GM23338 (cell line): Measurements from ENCODE around the gene LAD1. TPM values are rescaled to one million over a fixed set of nuclear protein-coding genes. Genes with fewer than 3 reads are reported as not detected.

Experiments
- ATAC-seq: fragments of 200-7000 bp; cut with Tn5 transposase; 3 replicates; pipeline ENCODE4 v1.9.1; 2020
- DNase-seq: peaks from one replicate; pipeline ENCODE4 v3.0.0-alpha.2; 2015; ENCODE audit warnings: low spot score
- H2AFZ ChIP-seq: fragments of 200-600 bp; sonication (generic); 2 replicates; pipeline ENCODE4 v1.8.0; 2016; ENCODE audit warnings: antibody characterized with exemption, mild to moderate bottlenecking, moderate library complexity
- H3F3A ChIP-seq: fragments of 200-600 bp; sonication (generic); replicated peaks from 2 replicates; pipeline ENCODE4 v1.8.0; 2017; ENCODE audit warnings: antibody characterized with exemption, mixed run types, low read depth
- H3K27ac ChIP-seq: fragments of 200-600 bp; sonication (generic); 2 replicates; pipeline ENCODE4 v1.6.1; 2016; ENCODE audit warnings: low read depth
- H3K27me3 ChIP-seq: fragments of 200-600 bp; sonication (generic); 2 replicates; pipeline ENCODE4 v1.8.0; 2016; ENCODE audit warnings: mild to moderate bottlenecking, mixed run types, moderate library complexity; ENCODE audit not compliant: insufficient read depth
- H3K36me3 ChIP-seq: fragments of 200-600 bp; sonication (generic); 2 replicates; pipeline ENCODE4 v1.8.0; 2016; ENCODE audit warnings: mild to moderate bottlenecking; ENCODE audit not compliant: insufficient read depth
- H3K4me1 ChIP-seq: fragments of 200-600 bp; sonication (generic); 2 replicates; pipeline ENCODE4 v1.8.0; 2016; ENCODE audit warnings: mild to moderate bottlenecking, moderate library complexity; ENCODE audit not compliant: insufficient read depth
- H3K4me2 ChIP-seq: fragments of 200-600 bp; sonication (generic); 2 replicates; pipeline ENCODE4 v1.7.1; 2017; ENCODE audit warnings: mixed run types
- H3K4me3 ChIP-seq: fragments of 200-600 bp; sonication (generic); 2 replicates; pipeline ENCODE4 v1.6.1; 2016; ENCODE audit warnings: mixed run types
- H3K79me2 ChIP-seq: fragments of 200-600 bp; sonication (generic); replicated peaks from 2 replicates; pipeline ENCODE4 v1.8.0; 2017; ENCODE audit warnings: mild to moderate bottlenecking; ENCODE audit not compliant: insufficient read depth
- H3K9me2 ChIP-seq: fragments of 200-600 bp; sonication (generic); 2 replicates; pipeline ENCODE4 v1.8.0; 2017; ENCODE audit not compliant: insufficient read depth
- H4K20me1 ChIP-seq: fragments of 200-600 bp; sonication (generic); replicated peaks from 2 replicates; pipeline ENCODE4 v1.8.0; 2017; ENCODE audit warnings: mild to moderate bottlenecking; ENCODE audit not compliant: insufficient read depth
- H3K27ac Mint-ChIP-seq: 2 replicates; pipeline ENCODE4 v1.8.0; 2020; ENCODE audit warnings: inconsistent platforms, mild to moderate bottlenecking, moderate library complexity, mixed read lengths
- H3K27me3 Mint-ChIP-seq: 3 replicates; pipeline ENCODE4 v1.8.0; 2022; ENCODE audit warnings: low read depth, mild to moderate bottlenecking, moderate library complexity, mixed read lengths, inconsistent platforms; ENCODE audit not compliant: insufficient read depth, poor library complexity
- H3K36me3 Mint-ChIP-seq: 3 replicates; pipeline ENCODE4 v1.8.0; 2021; ENCODE audit warnings: low read depth, mild to moderate bottlenecking, inconsistent platforms, moderate library complexity, mixed read lengths
- H3K4me1 Mint-ChIP-seq: 3 replicates; pipeline ENCODE4 v1.8.0; 2020; ENCODE audit warnings: mild to moderate bottlenecking, inconsistent platforms, mixed read lengths
- H3K4me3 Mint-ChIP-seq: 3 replicates; pipeline ENCODE4 v1.8.0; 2021; ENCODE audit warnings: moderate library complexity, mild to moderate bottlenecking, inconsistent platforms, mixed read lengths
- H3K9me3 Mint-ChIP-seq: 3 replicates; pipeline ENCODE4 v1.8.0; 2020; ENCODE audit warnings: moderate library complexity, mild to moderate bottlenecking, inconsistent platforms, mixed read lengths
- ETS1 ChIP-seq: IDR thresholded peaks from 2 replicates; pipeline ENCODE4 v1.6.1; 2016; ENCODE audit warnings: antibody characterized with exemption
- EZH2 ChIP-seq: fragments of 200-600 bp; sonication (generic); IDR thresholded peaks from one replicate; pipeline ENCODE4 v1.8.0; 2017; ENCODE audit warnings: antibody characterized with exemption, mild to moderate bottlenecking, low read depth; ENCODE audit not compliant: unreplicated experiment
- JUNB ChIP-seq: IDR thresholded peaks from one replicate; pipeline ENCODE4 v1.6.1; 2016; ENCODE audit warnings: antibody characterized with exemption; ENCODE audit not compliant: unreplicated experiment
- NANOG ChIP-seq: IDR thresholded peaks from 2 replicates; pipeline ENCODE4 v1.6.1; 2016; ENCODE audit warnings: antibody characterized with exemption, borderline replicate concordance
- REST ChIP-seq: IDR thresholded peaks from one replicate; pipeline ENCODE4 v1.6.1; 2018; ENCODE audit warnings: antibody characterized with exemption; ENCODE audit not compliant: unreplicated experiment
- STAT1 ChIP-seq: IDR thresholded peaks from one replicate; pipeline ENCODE4 v1.6.1; 2016; ENCODE audit warnings: antibody characterized with exemption; ENCODE audit not compliant: unreplicated experiment
- ZNF114 ChIP-seq: fragments of 250-450 bp; sonication (Bioruptor Pico); IDR thresholded peaks from 2 replicates; pipeline ENCODE4 v1.5.0; 2020; ENCODE audit warnings: mild to moderate bottlenecking, moderate library complexity
- polyA plus RNA-seq: library from polyadenylated mRNA; unstranded; fragments of >200 nt; fragmentation: Nextera tagmentation; extraction: Ambion mirVana; gene quantifications from 2 replicates; pipeline ENCODE4 v1.2.1, GENCODE V29; 2016
- total RNA-seq: library from RNA; depleted of rRNA; stranded (reverse); fragments of >200 nt; shearing (Covaris generic); gene quantifications from 2 replicates; pipeline ENCODE4 v1.2.3, GENCODE V29; 2014
- TF ChIP-seq, protein P1 (sequence below): fragments of 250-450 bp; sonication (Bioruptor Pico); IDR thresholded peaks from 2 replicates; pipeline ENCODE4 v1.5.0; 2020; ENCODE audit warnings: mild to moderate bottlenecking, moderate library complexity

Gene LAD1
- total and polyA plus RNA-seq, 2 experiments from 2014 or later: 17.6 to 18.9 TPM

DNA sequence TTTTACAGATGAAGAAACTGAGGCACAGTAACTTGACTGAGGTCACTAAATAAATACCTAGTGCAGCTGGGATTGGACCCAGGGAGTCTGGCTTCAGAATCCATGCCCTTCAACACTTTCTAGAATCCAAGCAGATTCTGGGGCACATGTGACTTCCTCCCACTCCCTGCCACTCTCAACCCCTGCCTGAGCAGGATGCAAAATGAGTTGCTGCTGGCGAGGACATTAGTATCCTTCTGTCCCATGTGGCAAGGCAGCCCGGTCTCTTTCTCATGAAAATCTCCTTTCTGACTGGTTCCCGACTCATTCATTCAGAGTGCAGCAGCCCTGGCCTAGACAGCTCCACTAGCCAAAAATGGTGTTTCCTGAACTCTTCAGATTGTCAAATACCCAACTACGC lies 50.0 kb downstream of the LAD1 start:
- Histone ChIP-seq H3K4me1 (peaks cover 19% of the 10 kb centered on the region), H3K79me2 (no peaks in the 10 kb centered on the region), H2AFZ (peak overlapping the region; percentile 96), H3K4me2 (no peak overlapping the region), H3K36me3 (no peaks in the 10 kb centered on the region), H3K27me3 (no peaks in the 10 kb centered on the region), H3K4me3 (no peak overlapping the region), H3K27ac (no peak overlapping the region), H4K20me1 (no peaks in the 10 kb centered on the region), H3F3A (peaks cover 4% of the 10 kb centered on the region; the same call in 1 of the 2 replicates), H3K9me2 (no peaks in the 10 kb centered on the region)
- peak overlapping the region; percentile 18; the same call in 1 of the 2 replicates for H3K27ac Mint-ChIP-seq
- TF ChIP-seq EZH2: no peak
- TF ChIP-seq ZNF114 (CRISPR knock-in tag): no peak
- TF ChIP-seq, protein P1, sequence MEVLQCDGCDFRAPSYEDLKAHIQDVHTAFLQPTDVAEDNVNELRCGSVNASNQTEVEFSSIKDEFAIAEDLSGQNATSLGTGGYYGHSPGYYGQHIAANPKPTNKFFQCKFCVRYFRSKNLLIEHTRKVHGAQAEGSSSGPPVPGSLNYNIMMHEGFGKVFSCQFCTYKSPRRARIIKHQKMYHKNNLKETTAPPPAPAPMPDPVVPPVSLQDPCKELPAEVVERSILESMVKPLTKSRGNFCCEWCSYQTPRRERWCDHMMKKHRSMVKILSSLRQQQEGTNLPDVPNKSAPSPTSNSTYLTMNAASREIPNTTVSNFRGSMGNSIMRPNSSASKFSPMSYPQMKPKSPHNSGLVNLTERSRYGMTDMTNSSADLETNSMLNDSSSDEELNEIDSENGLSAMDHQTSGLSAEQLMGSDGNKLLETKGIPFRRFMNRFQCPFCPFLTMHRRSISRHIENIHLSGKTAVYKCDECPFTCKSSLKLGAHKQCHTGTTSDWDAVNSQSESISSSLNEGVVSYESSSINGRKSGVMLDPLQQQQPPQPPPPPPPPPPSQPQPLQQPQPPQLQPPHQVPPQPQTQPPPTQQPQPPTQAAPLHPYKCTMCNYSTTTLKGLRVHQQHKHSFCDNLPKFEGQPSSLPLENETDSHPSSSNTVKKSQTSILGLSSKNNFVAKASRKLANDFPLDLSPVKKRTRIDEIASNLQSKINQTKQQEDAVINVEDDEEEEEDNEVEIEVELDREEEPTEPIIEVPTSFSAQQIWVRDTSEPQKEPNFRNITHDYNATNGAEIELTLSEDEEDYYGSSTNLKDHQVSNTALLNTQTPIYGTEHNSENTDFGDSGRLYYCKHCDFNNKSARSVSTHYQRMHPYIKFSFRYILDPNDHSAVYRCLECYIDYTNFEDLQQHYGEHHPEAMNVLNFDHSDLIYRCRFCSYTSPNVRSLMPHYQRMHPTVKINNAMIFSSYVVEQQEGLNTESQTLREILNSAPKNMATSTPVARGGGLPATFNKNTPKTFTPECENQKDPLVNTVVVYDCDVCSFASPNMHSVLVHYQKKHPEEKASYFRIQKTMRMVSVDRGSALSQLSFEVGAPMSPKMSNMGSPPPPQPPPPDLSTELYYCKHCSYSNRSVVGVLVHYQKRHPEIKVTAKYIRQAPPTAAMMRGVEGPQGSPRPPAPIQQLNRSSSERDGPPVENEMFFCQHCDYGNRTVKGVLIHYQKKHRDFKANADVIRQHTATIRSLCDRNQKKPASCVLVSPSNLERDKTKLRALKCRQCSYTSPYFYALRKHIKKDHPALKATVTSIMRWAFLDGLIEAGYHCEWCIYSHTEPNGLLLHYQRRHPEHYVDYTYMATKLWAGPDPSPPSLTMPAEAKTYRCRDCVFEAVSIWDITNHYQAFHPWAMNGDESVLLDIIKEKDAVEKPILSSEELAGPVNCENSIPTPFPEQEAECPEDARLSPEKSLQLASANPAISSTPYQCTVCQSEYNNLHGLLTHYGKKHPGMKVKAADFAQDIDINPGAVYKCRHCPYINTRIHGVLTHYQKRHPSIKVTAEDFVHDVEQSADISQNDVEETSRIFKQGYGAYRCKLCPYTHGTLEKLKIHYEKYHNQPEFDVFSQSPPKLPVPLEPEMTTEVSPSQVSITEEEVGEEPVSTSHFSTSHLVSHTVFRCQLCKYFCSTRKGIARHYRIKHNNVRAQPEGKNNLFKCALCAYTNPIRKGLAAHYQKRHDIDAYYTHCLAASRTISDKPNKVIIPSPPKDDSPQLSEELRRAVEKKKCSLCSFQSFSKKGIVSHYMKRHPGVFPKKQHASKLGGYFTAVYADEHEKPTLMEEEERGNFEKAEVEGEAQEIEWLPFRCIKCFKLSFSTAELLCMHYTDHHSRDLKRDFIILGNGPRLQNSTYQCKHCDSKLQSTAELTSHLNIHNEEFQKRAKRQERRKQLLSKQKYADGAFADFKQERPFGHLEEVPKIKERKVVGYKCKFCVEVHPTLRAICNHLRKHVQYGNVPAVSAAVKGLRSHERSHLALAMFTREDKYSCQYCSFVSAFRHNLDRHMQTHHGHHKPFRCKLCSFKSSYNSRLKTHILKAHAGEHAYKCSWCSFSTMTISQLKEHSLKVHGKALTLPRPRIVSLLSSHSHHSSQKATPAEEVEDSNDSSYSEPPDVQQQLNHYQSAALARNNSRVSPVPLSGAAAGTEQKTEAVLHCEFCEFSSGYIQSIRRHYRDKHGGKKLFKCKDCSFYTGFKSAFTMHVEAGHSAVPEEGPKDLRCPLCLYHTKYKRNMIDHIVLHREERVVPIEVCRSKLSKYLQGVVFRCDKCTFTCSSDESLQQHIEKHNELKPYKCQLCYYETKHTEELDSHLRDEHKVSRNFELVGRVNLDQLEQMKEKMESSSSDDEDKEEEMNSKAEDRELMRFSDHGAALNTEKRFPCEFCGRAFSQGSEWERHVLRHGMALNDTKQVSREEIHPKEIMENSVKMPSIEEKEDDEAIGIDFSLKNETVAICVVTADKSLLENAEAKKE: no peak
- no peak for TF ChIP-seq STAT1
- TF ChIP-seq NANOG: no peak
- TF ChIP-seq REST: no peak
- TF ChIP-seq ETS1: no peak
- TF ChIP-seq JUNB: no peak
- H3K4me3 Mint-ChIP-seq: no peak overlapping the region
- H3K4me1 Mint-ChIP-seq: peaks cover 44% of the 10 kb centered on the region
- H3K9me3 Mint-ChIP-seq: no peaks in the 10 kb centered on the region; the same call in 2 of the 3 replicates
- no peaks in the 10 kb centered on the region for H3K36me3 Mint-ChIP-seq
- H3K27me3 Mint-ChIP-seq: peaks cover 11% of the 10 kb centered on the region
- DNase-seq (no peak), ATAC-seq (no peak)
